Mesenteric fat pad (tissue), 1 donor: ENCODE data around the gene ARHGEF19. TPM values are rescaled to one million over a fixed set of nuclear protein-coding genes. Genes with fewer than 3 reads are reported as not detected.

Experiments used
- DNase-seq: peaks from one replicate; pipeline ENCODE4 v3.0.0-alpha.2; 2020; ENCODE audit warnings: low spot score
- total RNA-seq: library from RNA; stranded (reverse); fragmentation: NEBNext Ultra II Directional; extraction: Animal tissue kit (Norgen Biotek cat#: 25700); gene quantifications from one replicate; pipeline ENCODE4 v1.2.1, GENCODE V29; 2021
- donor health status: DM: yes; HTN: yes; CAD: no.

Gene ARHGEF19
- total RNA-seq, 1 donor from 2014 or later = 6.7 TPM

DNA sequence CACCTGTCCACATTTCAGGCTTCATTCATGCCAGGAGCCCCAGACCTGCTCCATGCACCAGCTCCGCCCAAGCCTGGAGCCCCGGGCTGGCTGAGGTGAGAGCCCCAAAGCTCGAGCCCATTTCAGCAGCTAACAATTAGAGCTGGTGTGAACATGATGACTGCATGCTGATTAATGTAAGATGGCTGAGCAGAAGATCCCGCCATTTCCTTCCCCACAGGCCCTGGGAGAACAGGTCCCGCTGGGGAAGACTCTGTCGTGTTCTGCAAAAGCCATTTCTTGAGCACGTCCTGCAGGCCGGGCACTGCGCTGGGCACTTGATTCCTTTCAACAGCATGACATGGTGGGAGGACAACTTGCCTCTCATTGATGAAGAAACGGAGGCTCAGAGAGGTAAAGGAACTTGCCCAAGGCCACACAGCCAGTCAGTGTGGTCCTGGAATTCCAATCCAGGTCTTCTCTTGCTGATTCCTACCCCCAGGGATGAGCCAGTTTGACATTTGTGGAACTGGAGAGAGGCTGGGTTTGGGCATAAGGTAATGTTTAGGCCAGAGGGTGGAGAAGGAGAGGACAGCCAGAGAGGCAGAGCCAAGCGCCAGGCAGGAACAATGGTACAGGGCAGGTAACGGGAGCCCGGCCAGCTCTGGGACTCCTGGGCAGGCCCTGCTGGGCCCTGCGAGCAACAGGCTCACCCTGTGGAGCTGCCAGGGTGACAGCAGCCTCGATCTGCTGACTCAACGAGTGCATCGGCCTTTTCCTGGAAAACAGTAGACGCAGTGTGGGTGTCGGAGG lies 28.5 kb downstream of the ARHGEF19 start:
- no peak for DNase-seq

DNA sequence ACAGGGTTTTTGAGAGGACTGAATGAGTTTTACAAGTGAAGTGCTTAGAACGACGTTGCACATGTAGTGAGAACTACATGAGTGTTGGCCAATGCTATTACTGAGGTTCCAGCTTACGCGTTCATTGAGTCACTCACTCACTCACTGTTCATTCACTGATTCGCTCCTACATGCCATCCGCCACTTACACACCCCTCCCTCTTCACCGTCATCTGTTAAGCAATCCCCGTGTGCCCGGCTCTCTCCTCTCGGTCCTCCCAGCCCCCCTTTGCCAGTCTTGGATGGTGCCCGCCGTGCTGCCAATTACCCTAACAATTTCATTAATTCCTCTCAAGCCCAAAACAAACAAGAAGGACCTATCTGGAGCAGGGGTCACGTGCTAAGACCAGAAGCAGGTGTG lies 29.3 kb downstream of the ARHGEF19 start:
- no peak for DNase-seq

DNA sequence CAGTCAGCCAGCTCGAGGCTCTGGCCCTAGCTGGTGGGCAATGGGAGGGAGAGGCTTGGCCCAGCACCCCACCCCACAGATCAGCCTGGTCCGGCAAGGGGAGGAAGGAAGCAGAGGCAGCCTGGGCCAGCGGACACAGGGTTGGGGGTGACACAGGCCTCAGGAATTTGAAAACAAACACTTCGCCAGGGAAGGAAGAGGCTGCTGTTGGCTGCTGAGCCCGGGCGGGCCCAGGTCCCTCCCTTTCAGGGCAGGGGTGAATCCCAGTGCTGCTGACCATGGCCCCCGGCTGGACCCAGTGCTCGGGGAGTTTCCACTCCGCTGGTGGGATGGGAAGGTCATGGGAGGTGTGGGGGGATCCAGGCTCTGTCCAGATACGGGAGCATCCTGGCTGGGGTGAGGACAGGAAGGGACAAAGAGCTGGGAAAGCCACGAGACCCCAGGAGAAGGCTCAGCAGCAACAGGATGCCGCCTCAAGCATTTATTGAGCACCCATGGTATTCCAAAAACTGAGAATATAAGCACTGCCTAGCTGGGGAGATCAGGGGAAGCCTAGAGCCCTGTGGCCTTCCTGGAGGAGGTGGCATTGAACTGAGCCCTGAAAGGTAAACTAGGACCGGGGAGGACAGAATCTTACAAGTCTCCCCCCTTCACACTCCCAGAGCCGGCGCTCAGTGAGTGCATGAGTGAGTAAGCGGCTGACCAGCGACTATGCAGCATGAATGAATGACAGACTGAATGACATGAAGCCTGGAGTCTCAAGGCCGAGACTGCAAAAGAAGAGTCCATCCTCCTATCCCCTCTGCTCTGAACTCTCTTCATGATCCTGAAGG lies 30.3 kb downstream of the ARHGEF19 start:
- no peak for DNase-seq

DNA sequence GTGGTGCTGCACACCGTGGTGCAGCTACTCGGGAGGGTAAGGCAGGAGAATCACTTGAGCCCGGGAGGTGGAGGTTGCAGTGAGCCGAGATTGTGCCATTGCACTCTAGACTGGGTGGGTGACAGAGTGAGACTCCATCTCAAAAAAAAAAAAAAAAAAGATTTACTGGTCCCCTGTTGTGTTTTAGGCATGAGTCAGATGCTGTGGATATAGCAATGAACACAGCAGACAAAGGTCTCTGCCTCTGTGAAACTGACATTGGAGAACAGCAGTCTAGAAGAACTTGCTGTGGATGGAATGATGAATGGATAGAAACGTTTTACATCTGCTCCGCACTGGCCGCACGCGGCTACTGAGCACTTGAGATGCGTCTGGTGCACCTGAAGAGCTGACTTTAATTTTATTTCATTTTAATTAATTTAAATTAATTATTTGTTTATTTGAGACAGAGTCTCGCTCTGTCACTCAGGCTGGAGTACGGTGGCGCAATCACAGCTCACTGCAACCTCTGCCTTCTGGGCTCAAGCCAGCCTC lies 32.1 kb downstream of the ARHGEF19 start:
- no peak for DNase-seq

DNA sequence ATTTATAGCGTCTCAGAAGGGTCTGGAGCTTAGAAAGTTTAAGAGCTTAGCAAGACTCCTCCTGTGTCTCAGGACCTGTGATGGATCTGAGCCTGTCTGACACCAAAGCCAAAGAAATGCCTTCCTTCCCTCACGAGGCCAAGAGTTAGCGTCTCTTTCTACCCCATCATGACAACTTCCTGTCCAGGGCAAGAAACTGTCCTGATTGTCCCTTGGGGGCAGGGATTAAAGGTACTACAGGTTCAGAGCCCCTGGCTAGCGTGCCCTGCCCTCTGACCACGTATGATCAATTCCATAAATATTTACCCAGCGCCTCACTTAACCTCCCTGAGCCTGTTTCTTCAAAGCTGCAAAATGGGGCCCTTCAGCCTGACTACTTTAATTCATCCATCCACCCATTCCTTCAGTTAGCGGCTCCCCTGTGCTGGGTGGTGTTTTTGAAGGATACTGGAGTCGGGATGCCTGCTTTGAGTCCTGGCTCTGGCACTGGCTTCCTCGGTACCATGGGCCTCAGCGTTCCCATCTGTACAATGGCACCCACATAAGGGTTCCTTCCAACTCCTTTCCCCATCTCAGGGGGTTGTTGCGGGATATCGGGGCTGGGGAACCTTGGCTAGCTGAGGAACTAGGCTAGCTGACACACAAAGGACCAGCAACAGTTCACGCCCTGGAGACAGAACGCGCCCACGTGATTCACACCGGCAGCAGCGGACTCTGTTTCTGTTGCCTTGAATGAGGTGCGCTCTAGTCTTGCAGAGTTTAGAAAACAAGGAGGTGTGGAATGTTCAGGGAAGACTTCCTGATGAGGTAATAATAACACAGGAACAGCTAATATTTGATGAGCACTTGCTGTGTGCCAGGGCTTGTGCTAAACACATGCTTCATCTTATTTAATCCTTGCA lies 33.6 kb downstream of the ARHGEF19 start:
- DNase-seq = no peak

DNA sequence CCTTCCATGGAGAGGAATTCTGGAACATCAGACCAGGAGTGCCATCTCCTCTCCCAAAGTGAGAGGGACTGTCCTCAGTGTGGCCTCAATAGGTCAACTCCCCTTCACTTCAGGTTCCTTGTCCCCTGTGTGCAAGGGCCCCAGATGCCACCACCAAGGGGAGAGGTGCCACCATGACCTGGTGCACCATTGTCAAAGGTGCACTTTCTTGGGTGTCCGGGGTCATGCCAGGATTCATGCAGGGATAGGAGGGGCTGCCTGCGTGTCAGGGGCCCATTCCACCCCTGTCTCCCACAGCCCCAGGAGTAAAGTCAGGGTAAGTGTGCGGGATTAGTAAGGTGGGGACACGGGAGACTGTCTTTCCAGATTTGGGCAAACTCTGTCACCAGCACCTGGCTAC lies 35.1 kb downstream of the ARHGEF19 start:
- no peak for DNase-seq

DNA sequence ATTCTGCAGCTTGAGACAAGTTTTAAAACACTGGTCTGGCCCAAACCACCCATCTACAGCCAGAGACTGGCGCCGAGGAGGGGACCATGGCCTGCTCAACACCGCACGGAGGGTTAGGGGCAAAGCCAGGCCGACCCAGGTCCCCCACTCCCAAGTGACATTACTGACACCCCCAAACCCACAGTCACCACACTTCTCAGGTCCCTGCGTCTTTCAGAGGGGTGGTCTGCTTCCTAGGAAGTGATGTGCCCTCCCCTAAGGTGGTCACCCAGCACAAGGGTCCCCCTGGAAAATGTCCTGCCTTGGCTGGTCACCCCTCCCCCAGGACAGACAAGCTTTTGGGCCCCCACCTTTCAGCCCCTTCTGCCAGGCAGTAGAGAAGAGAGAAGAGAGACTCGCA lies 35.8 kb downstream of the ARHGEF19 start:
- no peak for DNase-seq

DNA sequence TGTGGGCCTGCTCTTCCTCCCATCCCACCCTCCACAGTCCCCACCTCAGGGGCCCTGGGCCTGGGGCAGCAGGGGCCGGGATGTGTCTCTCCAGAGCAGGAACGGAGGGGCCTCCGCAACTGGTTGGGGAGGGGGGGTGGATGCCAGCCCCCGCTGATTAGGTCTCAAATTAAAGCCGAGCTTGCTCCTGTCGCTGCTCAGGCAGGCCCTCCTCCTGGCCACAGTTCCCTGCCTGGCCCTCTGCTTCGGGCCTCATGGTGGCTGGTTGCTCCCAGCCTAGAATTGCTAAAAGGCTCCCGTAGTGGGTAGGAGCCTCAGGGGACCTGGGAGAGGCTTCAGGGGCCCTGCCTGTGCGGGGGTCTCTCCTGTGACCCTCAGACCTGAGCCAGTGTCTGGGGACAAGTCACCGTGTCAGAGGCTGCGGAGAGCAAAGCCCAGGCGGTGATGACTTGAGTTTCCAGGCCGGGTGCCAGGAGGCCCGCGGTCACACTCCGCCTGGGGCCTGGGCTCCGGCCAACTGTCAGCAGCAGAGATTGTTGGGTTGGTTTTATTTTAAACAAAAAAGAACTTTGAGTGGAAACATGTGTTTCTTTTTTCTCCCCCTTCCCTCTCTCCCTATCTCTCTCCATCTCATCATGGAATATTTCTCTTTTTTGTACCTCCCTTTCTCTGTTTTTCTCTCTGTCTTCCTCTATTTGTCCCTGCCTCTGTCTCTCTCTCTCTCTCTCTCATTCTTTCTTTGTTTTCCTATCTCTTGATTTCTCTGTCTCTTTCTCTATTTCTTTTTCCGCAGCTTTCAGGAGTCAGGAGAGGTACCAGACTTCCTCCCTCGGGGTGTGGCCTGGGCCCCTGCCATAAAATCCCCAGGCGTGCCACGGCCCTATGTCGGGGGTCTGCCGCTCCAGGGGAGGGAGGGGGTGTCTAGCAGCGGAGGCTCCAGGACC lies 36.6 kb downstream of the ARHGEF19 start:
- no peak for DNase-seq

DNA sequence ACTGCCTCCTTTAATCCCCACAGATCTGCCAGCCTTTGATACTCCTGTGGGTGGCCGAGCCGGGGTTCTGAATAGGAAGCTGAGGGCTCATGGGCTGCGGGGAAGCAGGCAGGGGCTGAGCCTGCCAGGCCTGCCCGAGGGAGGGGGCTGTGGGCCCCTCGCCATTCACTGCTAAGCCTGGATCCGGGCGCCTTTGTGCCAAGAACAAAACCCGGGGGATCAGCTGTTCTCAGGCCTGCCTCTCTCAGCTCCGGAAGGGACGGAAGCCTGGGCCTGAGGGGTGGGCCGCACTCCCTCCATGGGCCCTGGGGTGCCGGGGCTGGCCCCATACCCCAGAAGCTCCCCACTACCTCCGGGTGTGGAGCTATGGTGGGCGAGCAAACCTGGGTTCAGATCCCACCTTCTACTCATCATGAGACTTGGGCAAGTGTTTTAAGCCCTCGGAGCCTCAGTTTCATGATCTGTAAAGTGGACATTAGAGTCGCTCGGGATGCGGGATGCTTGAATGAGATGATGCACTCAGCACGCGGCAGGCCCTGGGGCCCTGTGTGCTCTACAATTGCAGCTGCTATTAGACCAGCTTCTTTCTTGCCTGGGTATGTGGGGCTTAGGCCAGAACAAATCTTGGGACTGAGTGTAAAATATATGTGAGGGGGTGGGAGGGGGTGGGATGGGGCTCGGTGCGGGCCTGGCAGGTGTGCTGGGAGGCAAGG lies 37.4 kb downstream of the ARHGEF19 start:
- no peak for DNase-seq

DNA sequence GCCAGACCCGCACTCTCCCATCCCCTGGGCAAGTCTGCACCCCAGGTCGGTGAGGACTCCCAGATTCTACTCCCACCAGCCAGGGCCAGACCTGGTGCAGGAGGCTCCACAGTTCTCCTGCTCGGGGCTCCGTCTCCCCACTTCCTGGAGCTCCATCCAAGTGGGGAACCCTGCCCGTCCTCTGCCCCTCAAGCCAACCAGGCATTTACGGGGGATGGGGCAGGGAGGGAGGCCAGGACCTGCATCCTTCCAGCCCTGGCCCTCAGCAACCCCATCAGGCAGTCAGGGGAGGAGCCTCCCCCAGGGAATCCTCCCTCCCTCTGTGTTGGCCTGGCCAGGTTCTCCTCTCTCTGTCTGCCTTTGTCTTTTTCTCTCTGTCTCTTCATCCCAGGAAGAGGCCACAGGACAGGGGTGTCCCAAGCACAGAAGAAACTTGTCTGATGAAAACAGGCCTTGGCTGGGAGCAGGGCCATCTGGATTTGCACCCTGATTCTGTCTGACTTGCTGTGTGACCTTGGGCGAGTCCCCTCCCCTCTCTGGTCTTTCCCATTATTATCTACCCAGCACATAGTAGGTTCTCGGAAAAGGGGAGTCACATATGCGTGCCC lies 38.1 kb downstream of the ARHGEF19 start:
- DNase-seq = no peak

DNA sequence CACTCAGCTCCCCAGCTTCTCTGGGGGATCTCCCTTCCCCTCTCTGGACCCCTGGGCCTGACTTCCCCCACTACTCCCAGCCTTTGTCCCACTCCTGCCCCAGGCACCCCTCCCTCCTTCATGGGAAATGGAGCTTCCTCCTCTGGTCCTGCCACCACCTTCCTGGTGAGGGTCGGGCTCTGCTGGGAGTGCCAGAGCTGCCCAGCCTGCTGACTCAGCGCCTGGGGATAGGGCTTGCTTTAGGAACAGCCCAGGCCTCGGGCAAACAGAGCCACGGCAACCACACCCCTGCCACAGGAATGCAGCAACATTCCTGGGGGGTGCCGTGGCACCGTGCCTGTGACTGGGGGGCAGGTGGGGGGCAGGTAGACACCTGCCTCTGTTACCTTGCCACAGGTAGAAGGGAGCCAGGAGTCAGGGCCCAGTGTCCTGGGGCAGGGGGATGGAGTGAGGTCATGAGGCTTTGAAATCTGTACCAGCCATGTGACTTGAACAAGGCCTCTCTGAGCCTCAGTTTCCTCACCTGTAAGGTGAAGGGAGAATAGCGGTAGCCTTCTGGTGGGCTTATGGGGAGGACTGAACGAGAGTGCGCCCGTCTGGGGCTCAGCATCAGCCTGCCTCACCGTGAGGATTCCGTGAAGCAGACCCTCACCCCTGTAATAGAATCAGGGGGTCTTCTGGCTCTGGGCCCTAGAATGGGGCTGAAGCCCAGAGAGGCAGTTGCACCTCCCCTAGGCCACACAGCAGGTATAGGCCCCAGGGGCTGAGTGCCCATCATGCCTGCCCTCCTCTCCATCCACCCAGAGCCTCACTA lies 38.8 kb downstream of the ARHGEF19 start:
- DNase-seq = no peak

DNA sequence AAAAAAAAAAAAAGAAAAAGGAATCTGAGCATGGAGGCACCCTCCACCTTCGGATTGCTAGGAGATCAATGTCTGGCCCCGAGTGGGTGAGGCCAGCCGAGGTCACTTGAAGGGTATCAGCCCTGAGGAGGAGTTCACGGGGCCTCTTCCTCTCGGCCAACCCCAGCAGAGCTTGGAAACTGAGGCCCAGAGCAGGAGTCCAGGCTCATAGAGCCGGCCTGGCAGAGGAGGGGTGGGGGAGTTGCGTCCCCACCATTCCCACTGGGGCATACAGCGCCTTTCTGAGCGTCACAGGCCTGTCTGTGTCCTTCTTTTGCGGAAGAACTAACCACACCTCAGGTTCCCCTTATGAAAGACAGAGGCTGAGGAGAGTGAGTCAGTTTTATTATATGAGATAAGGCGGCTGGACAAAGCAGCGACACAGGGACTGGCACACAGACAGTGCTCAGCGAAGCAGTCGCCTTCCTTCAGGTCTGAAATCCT lies 39.4 kb downstream of the ARHGEF19 start:
- DNase-seq = no peak

DNA sequence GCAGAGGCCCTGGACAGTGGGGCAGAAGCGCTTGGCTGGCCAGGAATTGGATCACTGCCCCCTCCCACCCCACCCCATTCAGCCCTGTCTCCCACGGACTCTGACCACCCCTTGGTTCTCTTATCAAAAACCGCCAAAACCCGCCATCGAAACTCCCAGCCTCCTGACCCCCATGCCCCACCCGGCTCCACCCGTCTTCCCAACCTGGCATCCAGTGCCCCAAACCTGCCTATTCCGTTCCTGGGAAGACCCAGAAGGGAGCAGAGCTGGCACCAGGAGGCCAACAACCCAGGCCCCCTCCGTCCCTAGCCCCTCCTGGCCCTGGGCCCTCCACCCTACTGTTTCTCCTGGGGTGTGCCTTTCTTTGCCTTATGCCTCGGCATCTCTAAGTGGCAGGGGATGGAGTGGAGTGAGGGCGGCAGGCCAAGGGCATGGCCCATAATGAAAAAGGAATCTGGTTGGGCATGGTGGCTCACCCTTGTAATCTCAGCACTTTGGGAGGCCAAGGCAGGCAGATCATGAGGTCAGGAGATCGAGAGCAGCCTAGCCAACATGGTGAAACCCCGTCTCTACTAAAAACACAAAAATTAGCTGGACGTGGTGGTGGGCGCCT lies 40.1 kb downstream of the ARHGEF19 start:
- no peak for DNase-seq

DNA sequence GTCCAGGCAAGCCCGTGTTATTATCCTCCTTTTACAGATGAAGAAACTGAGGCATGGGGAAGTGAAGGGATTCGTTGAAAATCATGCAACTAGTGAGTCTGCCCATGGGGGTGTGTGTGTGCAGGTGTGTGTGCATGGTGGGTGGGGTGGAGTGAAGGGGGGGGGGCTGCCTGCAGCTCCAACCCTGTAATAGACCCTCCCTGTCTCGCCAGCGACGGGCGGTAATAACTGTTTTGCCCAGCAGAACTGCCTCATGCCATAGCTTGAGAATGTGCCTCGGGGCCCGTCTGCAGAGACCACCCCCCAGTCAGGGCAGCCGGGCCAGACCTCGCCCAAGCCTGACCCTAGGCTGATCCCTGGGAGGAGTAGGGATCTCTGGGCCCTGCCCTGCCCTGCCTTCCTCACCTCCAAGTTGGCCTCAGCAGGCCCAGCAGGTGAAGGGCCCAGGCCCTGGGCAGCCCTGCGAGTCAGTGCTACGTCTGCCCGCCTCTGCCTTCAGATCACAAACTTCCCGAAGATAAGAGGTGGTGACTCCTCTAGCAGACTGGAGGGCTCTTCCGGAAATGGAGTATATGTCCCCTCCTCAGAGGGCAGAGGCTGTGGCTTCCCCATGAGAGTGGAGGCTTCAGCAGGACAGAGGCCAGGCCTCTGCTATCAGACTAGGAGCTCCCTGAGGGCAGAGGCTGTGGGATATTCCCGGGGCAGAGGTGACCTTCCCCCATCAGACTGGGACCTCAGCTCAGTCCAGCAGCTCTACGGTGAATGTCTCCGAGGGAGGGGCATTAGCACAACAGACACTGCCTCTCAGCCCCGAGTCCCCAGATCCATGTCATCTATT lies 40.9 kb downstream of the ARHGEF19 start:
- no peak for DNase-seq

DNA sequence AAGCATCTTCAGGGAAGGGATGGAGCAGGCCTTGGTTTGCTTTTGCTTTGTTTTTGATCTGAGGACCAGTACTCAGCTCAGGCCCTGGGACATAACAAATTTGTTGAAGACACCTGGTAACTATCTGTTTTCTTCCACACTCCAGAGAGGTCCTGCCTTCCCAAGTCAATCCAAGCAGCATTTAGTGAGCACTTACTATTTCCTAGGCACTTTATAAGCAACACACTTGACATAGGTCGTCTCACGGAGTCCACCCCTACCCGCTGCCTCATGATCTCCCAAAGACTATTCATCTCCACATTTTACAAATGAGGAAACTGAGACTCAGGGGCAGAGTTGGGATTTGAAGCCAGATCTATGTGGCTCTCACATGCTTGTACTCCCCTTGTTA lies 42.2 kb downstream of the ARHGEF19 start:
- DNase-seq = no peak

DNA sequence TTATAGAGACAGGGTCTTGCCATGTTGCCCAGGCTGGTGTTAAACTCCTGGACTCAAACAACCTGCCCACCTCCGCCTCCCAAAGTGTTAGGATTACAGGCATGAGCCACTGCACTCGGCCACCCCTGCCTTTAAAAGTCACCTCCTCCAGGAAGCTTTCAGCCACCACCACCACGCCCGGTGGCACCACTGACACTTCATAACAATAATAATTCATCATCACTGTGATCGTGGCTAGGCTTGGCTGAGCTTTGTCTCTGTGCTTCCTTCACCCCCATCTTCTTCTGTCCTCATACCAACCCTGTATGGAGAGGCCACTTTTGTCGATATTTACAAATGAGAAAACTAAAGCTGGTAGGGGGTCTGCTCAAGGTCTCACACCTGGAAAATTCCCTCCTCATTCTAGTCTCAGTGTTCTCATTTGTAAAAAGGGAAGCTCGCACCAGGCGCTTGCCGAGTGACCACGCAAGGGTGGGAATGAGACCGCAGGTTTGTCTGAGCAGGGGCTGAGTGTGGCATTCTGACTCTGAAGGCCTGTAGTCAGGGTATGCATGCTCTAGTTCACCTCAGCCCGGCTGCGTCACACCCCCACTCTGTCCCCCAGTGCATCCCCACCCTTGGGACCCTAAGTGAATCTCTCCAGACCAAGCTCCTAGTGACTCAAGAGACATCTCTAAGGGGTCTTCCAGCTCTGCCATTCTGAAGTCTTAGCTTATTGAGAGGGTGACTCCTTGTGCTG lies 43.7 kb downstream of the ARHGEF19 start:
- no peak for DNase-seq
